Testis (tissue), 2 donors: Measurements from ENCODE around the gene ADARB1.

Experiments
- CTCF ChIP-seq, 3 experiments: fragments of 450-650 bp in 2 of 3; fragments of 200-600 bp in 1 of 3; sonication (generic) in 1 of 3; IDR thresholded peaks; one replicate each; pipeline ENCODE4 v1.5.1; 2016 to 2019; ENCODE audit warnings: antibody characterized with exemption in 3 of 3, mild to moderate bottlenecking in 2 of 3, moderate library complexity in 1 of 3
- POLR2A ChIP-seq: fragments of 450-650 bp; IDR thresholded peaks from one replicate; pipeline ENCODE4 v1.6.1; 2017; ENCODE audit warnings: antibody characterized with exemption, mild to moderate bottlenecking, moderate library complexity

DNA sequence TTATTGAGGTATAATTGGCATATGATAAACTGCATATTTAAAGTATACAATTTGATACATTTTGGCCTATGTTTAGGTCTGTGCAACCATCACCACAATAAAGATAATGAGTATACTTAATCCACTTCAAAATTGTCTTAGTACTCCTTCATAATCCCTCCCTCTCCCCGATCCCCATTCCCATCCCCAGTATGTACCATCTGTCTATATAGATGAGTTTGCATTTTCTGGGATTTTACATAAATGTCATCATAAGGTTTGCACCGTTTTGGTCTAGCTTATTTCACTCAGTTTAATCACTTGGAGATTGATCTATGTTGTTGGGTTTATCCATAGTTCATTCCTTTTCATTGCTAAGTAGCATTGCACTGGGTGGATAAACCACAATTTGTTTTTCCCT lies 139.0 kb downstream of the ADARB1 start:
- TF ChIP-seq CTCF (IDR thresholded peaks at IDR 0.05) (no peak), POLR2A (no peak)
